Parathyroid adenoma (tissue), 2 donors: ENCODE data around the gene GALNTL6.

Experiments used
- H2AFZ ChIP-seq: fragments of 300-600 bp; sonication (generic); one replicate; pipeline ENCODE4 v1.7.0; 2017; ENCODE audit warnings: antibody characterized with exemption, mild to moderate bottlenecking
- H3K27ac ChIP-seq: fragments of 300-600 bp; sonication (generic); one replicate; pipeline ENCODE4 v1.7.0; 2017
- H3K27me3 ChIP-seq: fragments of 300-600 bp; sonication (generic); one replicate; pipeline ENCODE4 v1.7.0; 2017; ENCODE audit warnings: low read length; ENCODE audit not compliant: control insufficient read depth, insufficient read depth
- H3K36me3 ChIP-seq: fragments of 300-600 bp; sonication (generic); one replicate; pipeline ENCODE4 v1.7.0; 2017; ENCODE audit warnings: low read length; ENCODE audit not compliant: control insufficient read depth, insufficient read depth
- H3K4me1 ChIP-seq: fragments of 300-600 bp; sonication (generic); one replicate; pipeline ENCODE4 v1.7.0; 2017; ENCODE audit warnings: control low read depth
- H3K4me2 ChIP-seq: fragments of 300-600 bp; sonication (generic); one replicate; pipeline ENCODE4 v1.7.0; 2017; ENCODE audit warnings: low read length
- H3K4me3 ChIP-seq: fragments of 300-600 bp; sonication (generic); one replicate; pipeline ENCODE4 v1.7.0; 2017; ENCODE audit warnings: low read depth, low read length
- H3K79me2 ChIP-seq: fragments of 300-600 bp; sonication (generic); one replicate; pipeline ENCODE4 v1.7.0; 2017; ENCODE audit warnings: control low read depth
- H3K9ac ChIP-seq: fragments of 300-600 bp; sonication (generic); one replicate; pipeline ENCODE4 v1.7.0; 2017; ENCODE audit warnings: mild to moderate bottlenecking
- H3K9me3 ChIP-seq: fragments of 300-600 bp; sonication (generic); one replicate; pipeline ENCODE4 v1.7.0; 2017; ENCODE audit warnings: low read length; ENCODE audit not compliant: control insufficient read depth
- CTCF ChIP-seq: fragments of 300-600 bp; sonication (generic); IDR thresholded peaks from one replicate; pipeline ENCODE4 v1.7.0; 2017; ENCODE audit warnings: antibody characterized with exemption, mild to moderate bottlenecking
- donor health status: primary hyperparathyroidism.

GALNTL6 gene

GRCh38 chr4:172356016-172356415 is 542.8 kb downstream of the GALNTL6 start:
- H3K4me3 ChIP-seq = no peak overlapping the region
- no peak overlapping the region for H3K4me2 ChIP-seq
- H3K27me3 ChIP-seq = no peaks in the 10 kb centered on the region
- H3K79me2 ChIP-seq = no peaks in the 10 kb centered on the region
- no peak overlapping the region for H2AFZ ChIP-seq
- no peaks in the 10 kb centered on the region for H3K9me3 ChIP-seq
- no peak for TF ChIP-seq CTCF
- no peak overlapping the region for H3K27ac ChIP-seq
- no peaks in the 10 kb centered on the region for H3K36me3 ChIP-seq
- no peak overlapping the region for H3K9ac ChIP-seq
- no peaks in the 10 kb centered on the region for H3K4me1 ChIP-seq

GRCh38 chr4:172357006-172357540 is 543.9 kb downstream of the GALNTL6 start:
- H3K4me2 ChIP-seq = no peak overlapping the region
- no peaks in the 10 kb centered on the region for H3K4me1 ChIP-seq
- no peak overlapping the region for H3K9ac ChIP-seq
- no peak overlapping the region for H2AFZ ChIP-seq
- no peaks in the 10 kb centered on the region for H3K27me3 ChIP-seq
- H3K27ac ChIP-seq = no peak overlapping the region
- H3K9me3 ChIP-seq = no peaks in the 10 kb centered on the region
- no peaks in the 10 kb centered on the region for H3K36me3 ChIP-seq
- no peak for TF ChIP-seq CTCF
- no peak overlapping the region for H3K4me3 ChIP-seq
- H3K79me2 ChIP-seq = no peaks in the 10 kb centered on the region

- Histone ChIP-seq H3K4me2 (no peak overlapping the region), H3K9ac (no peak overlapping the region), H3K27me3 (no peaks in the 10 kb centered on the region), H3K9me3 (no peaks in the 10 kb centered on the region), H3K36me3 (no peaks in the 10 kb centered on the region), H3K79me2 (no peaks in the 10 kb centered on the region), H2AFZ (no peak overlapping the region), H3K27ac (no peak overlapping the region), H3K4me1 (no peaks in the 10 kb centered on the region), H3K4me3 (no peak overlapping the region)
- TF ChIP-seq CTCF = no peak
Measured at GRCh38 chr4:172362569-172362968, 549.4 kb downstream of the GALNTL6 start.

GRCh38 chr4:172369471-172369959 is 556.3 kb downstream of the GALNTL6 start:
- TF ChIP-seq CTCF = no peak
- no peaks in the 10 kb centered on the region for H3K4me1 ChIP-seq
- no peak overlapping the region for H3K9ac ChIP-seq

GRCh38 chr4:172377486-172378140 is 564.4 kb downstream of the GALNTL6 start:
- Histone ChIP-seq H3K4me1 (no peaks in the 10 kb centered on the region), H3K9ac (no peak overlapping the region), H3K9me3 (no peaks in the 10 kb centered on the region), H3K27ac (no peak overlapping the region), H2AFZ (no peak overlapping the region), H3K4me3 (no peak overlapping the region), H3K4me2 (no peak overlapping the region), H3K36me3 (no peaks in the 10 kb centered on the region), H3K27me3 (no peaks in the 10 kb centered on the region), H3K79me2 (no peaks in the 10 kb centered on the region)
- TF ChIP-seq CTCF = no peak

More at GRCh38 chr4:172369471-172369959, 556.3 kb downstream of the GALNTL6 start:
- H2AFZ ChIP-seq = no peak overlapping the region
- no peaks in the 10 kb centered on the region for H3K9me3 ChIP-seq
- H3K27ac ChIP-seq = no peak overlapping the region
- no peaks in the 10 kb centered on the region for H3K79me2 ChIP-seq
- no peaks in the 10 kb centered on the region for H3K27me3 ChIP-seq
- H3K4me3 ChIP-seq = no peak overlapping the region
- no peak overlapping the region for H3K4me2 ChIP-seq
- no peaks in the 10 kb centered on the region for H3K36me3 ChIP-seq
